H4 (cell line): ENCODE results near the gene NMB. TPM values are rescaled to one million over a fixed set of nuclear protein-coding genes. Genes with fewer than 3 reads are reported as not detected.

Source experiments
- DNase-seq: peaks from one replicate; pipeline ENCODE4 v3.0.0-alpha.2; 2015; ENCODE audit warnings: low spot score
- total RNA-seq: library from RNA; depleted of rRNA; stranded (reverse); fragments of >200 nt; shearing (Covaris generic); gene quantifications from 2 replicates; pipeline ENCODE4 v1.2.3, GENCODE V29; 2014; rRNA removed

Gene NMB
- total RNA-seq, 1 experiment from 2014 or later, result 11.3 TPM

DNA sequence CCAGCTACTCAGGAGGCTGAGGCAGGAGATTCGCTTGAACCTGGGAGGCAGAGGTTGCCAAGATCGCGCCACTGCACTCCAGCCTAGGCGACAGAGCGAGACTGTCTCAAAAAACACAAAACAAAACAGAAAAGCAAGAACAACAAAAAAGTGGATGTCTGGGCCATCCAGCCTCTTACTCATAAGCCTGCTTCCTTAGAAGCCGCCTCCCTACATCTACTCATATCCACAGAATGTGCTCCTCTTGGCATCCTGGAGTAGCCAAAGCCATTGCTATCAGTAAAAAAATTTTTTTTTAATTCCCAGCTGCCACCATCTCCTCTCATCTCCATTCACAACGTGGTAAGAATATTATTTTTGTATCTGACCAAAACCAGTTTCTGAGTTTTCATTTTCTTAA lies 46.4 kb downstream of the NMB start:
- no peak for DNase-seq

DNA sequence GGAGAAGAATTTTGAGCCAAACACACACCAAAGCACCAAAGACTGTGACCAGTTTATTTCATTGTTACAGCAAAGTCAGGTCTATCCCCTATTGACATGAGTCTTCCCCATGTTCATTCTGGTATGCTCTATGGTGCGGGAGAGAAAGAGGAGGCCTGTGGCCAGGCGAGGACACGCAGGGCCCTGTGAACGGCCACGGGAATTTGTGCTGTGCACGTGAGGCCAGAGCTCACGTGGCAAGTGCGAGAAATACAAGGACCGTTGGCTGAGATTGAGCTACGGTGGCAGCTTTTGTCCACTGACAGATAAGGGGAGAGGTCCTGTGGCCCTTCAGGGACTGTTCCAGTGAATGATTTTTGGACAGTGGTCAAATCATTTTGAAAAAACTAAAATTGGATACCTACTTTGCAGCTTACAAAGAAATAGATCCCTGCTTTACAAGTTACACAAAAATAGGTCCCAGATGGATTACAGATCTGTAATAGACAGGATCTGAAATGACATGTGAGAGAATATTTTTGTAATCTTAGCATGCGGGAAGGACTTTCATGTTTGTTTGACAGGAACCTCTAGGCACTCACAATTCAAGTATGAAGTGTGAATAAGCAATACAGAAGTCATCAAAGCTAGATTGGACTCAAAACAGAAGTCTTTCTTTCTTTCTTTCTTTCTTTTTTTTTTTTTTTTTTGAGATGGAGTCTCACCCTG lies 48.0 kb downstream of the NMB start:
- DNase-seq, result no peak

DNA sequence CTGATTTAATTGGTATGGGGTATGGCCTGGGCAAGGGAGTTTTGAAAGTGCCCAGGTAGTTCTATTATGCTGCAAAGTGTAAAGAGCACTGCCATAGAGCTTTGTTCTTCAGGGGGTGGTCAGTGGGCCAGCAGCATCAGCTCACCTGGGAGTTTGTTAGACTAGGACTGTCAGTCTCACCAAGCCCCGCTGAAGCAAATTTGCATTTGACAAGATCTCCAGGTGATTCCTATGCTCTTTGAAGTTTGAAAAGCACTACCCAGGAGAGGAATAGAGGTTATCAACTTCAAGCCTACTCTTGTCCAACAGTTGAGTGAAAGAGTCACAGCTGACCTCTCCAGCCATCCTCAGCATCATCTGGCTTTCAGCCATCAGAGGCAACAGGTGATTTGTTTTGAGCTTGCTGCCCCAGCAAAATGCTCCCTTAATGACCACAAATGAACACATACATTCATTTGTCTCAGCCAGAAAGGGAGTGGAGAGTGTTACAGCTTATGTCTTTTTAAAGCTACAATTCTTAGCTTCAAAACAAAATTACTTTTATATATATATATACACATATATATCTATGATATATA lies 49.2 kb downstream of the NMB start:
- no peak for DNase-seq

DNA sequence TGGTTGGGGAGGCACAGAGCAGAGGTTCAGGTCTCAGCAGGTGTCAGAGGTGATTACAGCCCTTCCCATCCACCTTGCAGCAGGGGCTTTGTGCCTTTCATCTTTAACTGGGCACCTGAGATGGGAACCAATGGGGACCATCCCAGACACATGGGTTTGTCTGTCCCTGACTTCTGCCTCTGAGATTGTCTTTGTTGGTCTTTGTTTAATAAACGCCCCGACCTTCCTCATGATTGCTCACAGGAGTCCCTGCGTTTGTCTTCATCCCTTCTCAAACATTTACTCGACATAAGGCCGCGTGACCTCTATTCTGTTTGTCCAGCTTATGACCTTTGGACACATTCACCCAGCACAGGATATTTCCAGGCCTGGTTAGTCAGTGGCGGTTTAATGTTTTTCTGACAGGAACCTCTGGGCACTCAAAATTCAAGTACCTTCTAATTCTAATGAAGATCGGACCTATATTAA lies 51.3 kb downstream of the NMB start:
- DNase-seq, result no peak

DNA sequence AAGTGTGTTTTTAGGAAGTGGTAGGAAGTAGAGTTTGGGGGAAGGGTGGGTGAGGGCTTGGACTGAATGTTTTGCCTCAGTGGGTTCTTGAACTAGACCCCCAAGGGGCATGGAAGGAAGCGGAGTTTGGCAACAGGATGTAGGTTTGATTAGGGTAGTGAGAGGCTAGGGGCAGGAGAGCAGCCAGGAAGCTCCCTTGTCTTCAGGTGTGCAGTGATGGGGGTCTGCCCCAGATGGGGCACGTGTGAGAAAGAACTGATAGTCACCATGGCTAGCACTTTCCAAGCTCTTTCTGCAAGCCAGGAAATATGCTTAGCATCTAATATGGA lies 52.5 kb downstream of the NMB start:
- no peak for DNase-seq

Other genes starting within 250 kb of the NMB start
- 7.6 and 7.8 TPM in 2 replicates for gene ZSCAN2, start 57.2 kb downstream of the NMB start, total RNA-seq
- gene WDR73, start 3.9 kb downstream of the NMB start, total RNA-seq, result 17.9 and 27.1 TPM in 2 replicates
- gene SEC11A, start 57.9 kb upstream of the NMB start, total RNA-seq, result 186 and 244 TPM in 2 replicates
- gene ZNF592, start 90.4 kb upstream of the NMB start, total RNA-seq, result 3.9 and 6.1 TPM in 2 replicates
- gene ALPK3, start 159.2 kb upstream of the NMB start, total RNA-seq, result 0.15 and 0.39 TPM in 2 replicates
- 0.08 TPM in 1 of 2 replicates, not detected in the other for gene SLC28A1, start 226.5 kb upstream of the NMB start, total RNA-seq